ENCODE data around the gene LIMCH1.

LIMCH1 gene

GRCh38 chr4:41561244-41561643 lies 23.3 kb downstream of the LIMCH1 start:
- DNase-seq (ENCODE audit: low read depth, low spot score), result no peak

GRCh38 chr4:41567186-41567585 lies 29.2 kb downstream of the LIMCH1 start:
- DNase-seq (ENCODE audit: low read depth, low spot score), result no peak

- no peak for DNase-seq (ENCODE audit: low read depth, low spot score)
These were observed 30.4 kb downstream of the LIMCH1 start for GRCh38 chr4:41568363-41568762.

- no peak for DNase-seq (ENCODE audit: low read depth, low spot score)
These were observed 32.0 kb downstream of the LIMCH1 start for GRCh38 chr4:41569961-41570360.

GRCh38 chr4:41571422-41571821 lies 33.5 kb downstream of the LIMCH1 start:
- DNase-seq (ENCODE audit: low read depth, low spot score), result no peak

- no peak for DNase-seq (ENCODE audit: low read depth, low spot score)
These were observed 34.6 kb downstream of the LIMCH1 start for GRCh38 chr4:41572516-41572915.

GRCh38 chr4:41572956-41573355 lies 35.0 kb downstream of the LIMCH1 start:
- no peak for DNase-seq (ENCODE audit: low read depth, low spot score)

- no peak for DNase-seq (ENCODE audit: low read depth, low spot score)
These were observed 35.6 kb downstream of the LIMCH1 start for GRCh38 chr4:41573502-41574001.

- DNase-seq (ENCODE audit: low read depth, low spot score), result no peak
These were observed 37.2 kb downstream of the LIMCH1 start for GRCh38 chr4:41575207-41575606.

GRCh38 chr4:41575665-41576064 lies 37.7 kb downstream of the LIMCH1 start:
- DNase-seq (ENCODE audit: low read depth, low spot score), result no peak

- DNase-seq (ENCODE audit: low read depth, low spot score), result no peak
These were observed 41.1 kb downstream of the LIMCH1 start for GRCh38 chr4:41579043-41579442.

- DNase-seq (ENCODE audit: low read depth, low spot score), result no peak
These were observed 41.6 kb downstream of the LIMCH1 start for GRCh38 chr4:41579526-41579925.

GRCh38 chr4:41580007-41580406 lies 42.0 kb downstream of the LIMCH1 start:
- no peak for DNase-seq (ENCODE audit: low read depth, low spot score)

- no peak for DNase-seq (ENCODE audit: low read depth, low spot score)
These were observed 48.8 kb downstream of the LIMCH1 start for GRCh38 chr4:41586675-41587225.

GRCh38 chr4:41587286-41587685 lies 49.3 kb downstream of the LIMCH1 start:
- no peak for DNase-seq (ENCODE audit: low read depth, low spot score)

GRCh38 chr4:41590591-41590990 lies 52.6 kb downstream of the LIMCH1 start:
- DNase-seq (ENCODE audit: low read depth, low spot score), result no peak

GRCh38 chr4:41594432-41594831 lies 56.5 kb downstream of the LIMCH1 start:
- no peak for DNase-seq (ENCODE audit: low read depth, low spot score)

GRCh38 chr4:41597494-41597893 lies 59.5 kb downstream of the LIMCH1 start:
- DNase-seq (ENCODE audit: low read depth, low spot score), result no peak

- no peak for DNase-seq (ENCODE audit: low read depth, low spot score)
These were observed 60.6 kb downstream of the LIMCH1 start for GRCh38 chr4:41598580-41598979.

- DNase-seq (ENCODE audit: low read depth, low spot score), result no peak
These were observed 61.3 kb downstream of the LIMCH1 start for GRCh38 chr4:41599192-41599786.

- DNase-seq (ENCODE audit: low read depth, low spot score), result no peak
These were observed 62.4 kb downstream of the LIMCH1 start for GRCh38 chr4:41600243-41600912.

- no peak for DNase-seq (ENCODE audit: low read depth, low spot score)
These were observed 63.1 kb downstream of the LIMCH1 start for GRCh38 chr4:41601025-41601424.

- no peak for DNase-seq (ENCODE audit: low read depth, low spot score)
These were observed 64.2 kb downstream of the LIMCH1 start for GRCh38 chr4:41602113-41602512.

Measured in activated CD4-positive, CD25-positive, alpha-beta regulatory T cell treated with anti-CD3 and anti-CD28 coated beads, Interleukin-2, amount 50 U/mL, for 16 hours (primary cell).